PC-3 (cell line): ENCODE results near the gene RPS3.

Experiments
- EZH2phosphoT487 ChIP-seq: fragments of 300-600 bp; sonication (generic); IDR thresholded peaks from 2 replicates; pipeline ENCODE4 v1.6.1; 2018; ENCODE audit warnings: mild to moderate bottlenecking, antibody characterized with exemption, low read length, borderline replicate concordance
- TF ChIP-seq, protein P1 (sequence below): fragments of 300-600 bp; sonication (generic); conservative IDR thresholded peaks from 2 replicates; pipeline ENCODE4 v1.5.1; 2017; ENCODE audit warnings: antibody characterized with exemption, low read depth, mild to moderate bottlenecking, low read length

DNA sequence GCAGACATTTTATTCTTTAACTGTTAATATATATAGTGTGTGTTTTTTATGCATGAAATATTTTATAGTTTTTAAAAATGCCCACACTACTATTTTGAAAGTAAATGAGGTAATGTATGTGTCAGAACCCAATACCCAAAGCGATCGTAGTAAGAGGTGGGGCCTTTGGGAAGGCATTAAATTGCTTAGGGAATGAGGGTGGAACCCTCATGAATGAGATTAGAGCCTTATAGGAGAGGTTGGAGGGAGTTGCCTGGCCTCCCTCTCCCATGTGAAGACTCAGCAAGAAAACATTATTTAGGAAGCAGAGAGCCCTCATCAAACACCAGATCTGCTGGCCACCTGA is 22.6 kb downstream of the RPS3 start:
- TF ChIP-seq, protein P1, sequence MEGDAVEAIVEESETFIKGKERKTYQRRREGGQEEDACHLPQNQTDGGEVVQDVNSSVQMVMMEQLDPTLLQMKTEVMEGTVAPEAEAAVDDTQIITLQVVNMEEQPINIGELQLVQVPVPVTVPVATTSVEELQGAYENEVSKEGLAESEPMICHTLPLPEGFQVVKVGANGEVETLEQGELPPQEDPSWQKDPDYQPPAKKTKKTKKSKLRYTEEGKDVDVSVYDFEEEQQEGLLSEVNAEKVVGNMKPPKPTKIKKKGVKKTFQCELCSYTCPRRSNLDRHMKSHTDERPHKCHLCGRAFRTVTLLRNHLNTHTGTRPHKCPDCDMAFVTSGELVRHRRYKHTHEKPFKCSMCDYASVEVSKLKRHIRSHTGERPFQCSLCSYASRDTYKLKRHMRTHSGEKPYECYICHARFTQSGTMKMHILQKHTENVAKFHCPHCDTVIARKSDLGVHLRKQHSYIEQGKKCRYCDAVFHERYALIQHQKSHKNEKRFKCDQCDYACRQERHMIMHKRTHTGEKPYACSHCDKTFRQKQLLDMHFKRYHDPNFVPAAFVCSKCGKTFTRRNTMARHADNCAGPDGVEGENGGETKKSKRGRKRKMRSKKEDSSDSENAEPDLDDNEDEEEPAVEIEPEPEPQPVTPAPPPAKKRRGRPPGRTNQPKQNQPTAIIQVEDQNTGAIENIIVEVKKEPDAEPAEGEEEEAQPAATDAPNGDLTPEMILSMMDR = no peak
- no peak for TF ChIP-seq EZH2phosphoT487
